IgD-negative memory B cell (primary cell): ENCODE results near the gene KRTAP5-5. TPM values are rescaled to one million over a fixed set of nuclear protein-coding genes. Genes with fewer than 3 reads are reported as not detected.

Experiments used
- H3K27ac Mint-ChIP-seq, 3 donors: one replicate each; pipeline ENCODE4 v1.8.0; 2020 to 2022; ENCODE audit warnings: mild to moderate bottlenecking in 3 of 3, mixed read lengths in 3 of 3, moderate library complexity in 1 of 3
- H3K27me3 Mint-ChIP-seq: one replicate; pipeline ENCODE4 v1.8.0; 2021; ENCODE audit warnings: mixed read lengths
- H3K36me3 Mint-ChIP-seq: one replicate; pipeline ENCODE4 v1.8.0; 2020; ENCODE audit warnings: mild to moderate bottlenecking, mixed read lengths
- H3K4me1 Mint-ChIP-seq, 3 donors: one replicate each; pipeline ENCODE4 v1.8.0; 2020 to 2022; ENCODE audit warnings: mixed read lengths in 3 of 3, mild to moderate bottlenecking in 1 of 3
- H3K4me3 Mint-ChIP-seq, 4 donors: one replicate each; pipeline ENCODE4 v1.8.0; 2020 to 2022; ENCODE audit warnings: mild to moderate bottlenecking in 4 of 4, mixed read lengths in 4 of 4, moderate library complexity in 3 of 4
- H3K9me3 Mint-ChIP-seq, 3 donors: one replicate each; pipeline ENCODE4 v1.8.0; 2020 to 2021; ENCODE audit warnings: mixed read lengths in 3 of 3, mild to moderate bottlenecking in 1 of 3
- polyA plus RNA-seq: library from polyadenylated mRNA; unstranded; fragments of 300-500 nt; fragmentation: Illumina TruSeq; gene quantifications from one replicate; pipeline ENCODE4 v1.2.3, GENCODE V29; 2021

KRTAP5-5 gene
- polyA plus RNA-seq, 1 donor from 2014 or later: not detected

DNA sequence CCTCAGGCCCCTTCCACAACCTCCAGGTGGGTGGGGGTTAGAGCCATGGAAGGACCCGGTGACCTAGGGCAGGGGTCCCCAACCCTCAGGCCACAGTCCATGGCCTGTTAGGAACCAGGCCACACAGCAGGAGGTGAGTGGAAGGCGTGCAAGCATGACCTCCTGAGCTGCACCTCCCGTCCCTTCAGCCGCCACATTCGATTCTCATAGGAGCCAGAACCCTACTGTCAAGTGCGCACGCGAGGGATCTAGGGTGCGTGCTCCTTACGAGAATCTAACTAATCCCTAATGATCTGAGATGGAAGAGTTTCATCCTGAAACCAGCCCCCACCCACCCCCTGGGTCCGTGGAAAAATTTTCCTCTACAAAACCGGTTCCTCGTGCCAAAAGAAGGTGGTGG lies 4.0 kb upstream of the KRTAP5-5 start:
- no peak overlapping the region for H3K4me3 Mint-ChIP-seq
- H3K9me3 Mint-ChIP-seq: no peaks in the 10 kb centered on the region
- peaks cover 20% of the 10 kb centered on the region for H3K27me3 Mint-ChIP-seq
- H3K27ac Mint-ChIP-seq: no peak overlapping the region
- H3K36me3 Mint-ChIP-seq: peaks cover 2% of the 10 kb centered on the region
- peaks cover 1 to 5% (median 3%) of the 10 kb centered on the region in 3 donors for H3K4me1 Mint-ChIP-seq

DNA sequence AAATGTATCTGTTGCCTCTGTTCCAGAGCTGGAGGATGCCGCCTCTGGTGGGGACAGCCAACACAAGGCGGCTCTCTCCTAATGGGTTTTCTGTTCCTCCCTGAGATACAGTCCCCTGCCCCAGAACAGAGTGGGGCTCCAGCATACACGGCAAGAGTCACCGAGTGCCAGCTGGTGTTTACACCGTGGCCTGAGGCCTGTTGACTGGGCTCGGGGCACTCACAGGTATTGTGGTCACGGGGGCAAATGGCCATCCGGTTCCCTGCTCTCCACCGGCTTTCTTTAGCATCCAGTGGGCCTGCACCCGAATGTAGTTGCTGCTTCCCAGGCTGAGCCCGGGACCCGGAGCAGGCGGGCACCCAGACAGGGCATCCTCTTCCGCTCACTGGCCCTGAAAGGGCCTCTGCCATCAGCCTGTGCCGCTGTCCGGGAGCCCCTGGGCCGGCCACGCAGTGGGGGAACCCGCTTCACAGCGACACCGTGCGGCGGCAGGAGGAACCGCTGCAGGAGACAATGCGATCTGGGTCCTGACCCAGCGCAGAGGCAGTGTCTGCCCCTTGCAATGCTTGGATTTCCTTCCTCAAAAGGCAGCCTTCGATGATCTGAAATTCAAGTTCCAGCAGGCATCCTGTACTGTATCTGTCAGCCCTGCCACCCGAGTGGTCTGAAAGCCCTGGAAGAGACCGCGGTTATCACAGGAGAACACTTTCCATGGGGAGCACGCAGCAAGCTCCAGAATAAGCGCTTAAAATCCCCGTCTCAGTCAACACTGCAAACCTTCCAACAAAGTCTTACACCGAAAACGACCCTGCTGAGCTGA lies 859 bp upstream of the KRTAP5-5 start:
- Mint-ChIP-seq H3K4me3 (peak overlapping the region in 2 of 4 donors; percentile 20 to 41), H3K27me3 (peaks cover 28% of the 10 kb centered on the region), H3K27ac (no peak overlapping the region), H3K36me3 (peaks cover 2% of the 10 kb centered on the region), H3K9me3 (no peaks in the 10 kb centered on the region), H3K4me1 (peaks cover 5 to 6% (median 5%) of the 10 kb centered on the region in 3 donors)

DNA sequence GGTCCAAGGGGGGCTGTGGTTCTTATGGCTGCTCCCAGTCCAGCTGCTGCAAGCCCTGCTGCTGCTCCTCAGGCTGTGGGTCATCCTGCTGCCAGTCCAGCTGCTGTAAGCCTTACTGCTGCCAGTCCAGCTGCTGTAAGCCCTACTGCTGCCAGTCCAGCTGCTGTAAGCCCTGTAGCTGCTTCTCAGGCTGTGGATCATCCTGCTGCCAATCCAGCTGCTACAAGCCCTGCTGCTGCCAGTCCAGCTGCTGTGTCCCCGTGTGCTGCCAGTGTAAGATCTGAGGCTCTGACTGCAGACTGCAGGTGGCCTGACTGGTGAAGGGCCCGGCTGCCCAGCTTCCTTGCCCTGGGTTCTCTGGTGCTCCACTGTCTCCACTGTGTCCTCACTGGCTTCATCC lies 696 bp downstream of the KRTAP5-5 start:
- peaks cover 27% of the 10 kb centered on the region for H3K27me3 Mint-ChIP-seq
- H3K27ac Mint-ChIP-seq: peak overlapping the region in 1 of 3 donors; percentile 12
- no peaks in the 10 kb centered on the region for H3K9me3 Mint-ChIP-seq
- no peaks in the 10 kb centered on the region for H3K36me3 Mint-ChIP-seq
- H3K4me3 Mint-ChIP-seq: no peak overlapping the region
- peaks cover 3 to 6% (median 5%) of the 10 kb centered on the region in 3 donors for H3K4me1 Mint-ChIP-seq

DNA sequence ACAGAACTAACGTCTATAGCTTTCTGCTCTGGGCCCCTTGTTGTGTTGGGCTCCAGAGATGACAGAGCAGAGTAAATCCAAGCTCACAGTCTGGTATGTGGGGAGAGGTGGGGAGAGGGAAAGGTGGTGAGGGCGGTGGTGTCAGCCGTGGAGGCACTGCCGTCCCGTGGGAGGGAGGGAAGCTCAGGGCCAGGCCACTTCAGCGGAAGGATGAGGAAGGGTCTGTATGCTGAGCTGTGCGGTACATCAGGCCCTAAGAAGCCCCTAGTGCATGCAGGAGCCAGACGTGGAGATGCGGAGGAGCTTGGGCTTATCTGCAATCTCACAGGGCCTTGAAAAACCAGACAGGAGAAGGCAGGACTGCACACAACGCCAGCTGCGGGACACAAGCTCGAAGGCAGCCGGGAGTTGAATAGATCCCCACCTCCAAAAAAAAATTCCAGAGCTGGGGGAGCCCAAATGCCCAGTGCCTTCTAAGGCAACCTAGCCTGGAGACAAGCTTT lies 1.5 kb downstream of the KRTAP5-5 start:
- Mint-ChIP-seq H3K27ac (peak overlapping the region in 1 of 3 donors; percentile 12), H3K27me3 (peaks cover 27% of the 10 kb centered on the region)

DNA sequence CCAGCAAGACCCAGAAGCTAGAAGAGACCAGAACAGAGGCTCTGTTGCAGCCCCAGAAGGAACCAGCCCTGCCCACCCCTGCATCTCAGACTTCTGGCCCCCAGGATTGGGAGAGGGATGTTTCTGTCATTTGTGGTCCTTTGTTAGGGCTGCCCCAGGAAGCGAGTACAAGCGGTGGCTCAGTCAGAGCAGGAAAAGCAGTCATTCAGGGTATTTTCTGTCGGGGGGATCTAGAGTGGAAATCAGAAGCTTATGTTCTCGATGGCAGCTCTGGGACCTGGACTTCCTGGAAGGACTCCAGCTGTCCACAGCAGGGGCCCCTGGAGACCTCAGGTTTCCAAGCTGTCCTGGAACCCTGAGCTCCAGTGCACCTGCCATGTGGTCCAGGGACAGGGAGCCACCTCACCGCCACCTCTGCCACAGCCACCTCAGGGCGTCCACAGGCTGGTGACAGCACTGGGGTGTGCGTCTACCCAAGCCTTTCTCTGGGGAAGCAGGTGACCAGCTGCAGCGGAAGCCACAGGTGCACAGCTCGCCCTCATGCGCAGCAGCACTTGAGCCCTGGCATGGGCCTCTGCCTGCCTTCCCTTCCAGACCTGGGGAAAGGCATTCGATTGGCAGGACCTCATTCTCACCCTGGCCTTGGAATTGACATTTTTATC lies 2.6 kb downstream of the KRTAP5-5 start:
- Mint-ChIP-seq H3K36me3 (no peaks in the 10 kb centered on the region), H3K9me3 (no peaks in the 10 kb centered on the region), H3K27me3 (peaks cover 21% of the 10 kb centered on the region), H3K4me1 (peaks cover 3 to 6% (median 5%) of the 10 kb centered on the region in 3 donors), H3K4me3 (no peak overlapping the region), H3K27ac (no peak overlapping the region)

More for the DNA sequence above, 1.5 kb downstream of the KRTAP5-5 start:
- no peaks in the 10 kb centered on the region for H3K36me3 Mint-ChIP-seq
- H3K9me3 Mint-ChIP-seq: no peaks in the 10 kb centered on the region
- H3K4me3 Mint-ChIP-seq: no peak overlapping the region
- H3K4me1 Mint-ChIP-seq: peaks cover 3 to 6% (median 5%) of the 10 kb centered on the region in 3 donors

DNA sequence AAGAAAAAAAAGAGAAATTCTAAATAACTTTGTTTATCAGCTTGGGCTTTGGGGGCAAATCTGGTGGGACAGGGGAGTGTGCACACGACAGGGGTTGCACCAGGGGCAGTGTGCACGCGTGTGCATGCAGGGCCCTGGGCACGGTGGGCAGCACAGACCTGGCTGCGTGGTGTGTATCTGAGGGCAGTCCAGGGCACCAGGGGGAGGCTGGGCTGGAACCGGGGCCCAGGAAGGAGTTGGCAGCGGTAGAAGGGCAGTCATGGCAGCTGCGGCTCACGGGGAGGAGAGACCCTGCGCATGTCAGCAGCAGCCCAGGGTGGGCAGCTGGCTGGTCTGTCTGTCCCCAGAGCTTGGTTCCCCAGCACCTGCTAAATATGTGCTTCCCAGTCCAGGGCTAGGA lies 4.3 kb downstream of the KRTAP5-5 start:
- Mint-ChIP-seq H3K9me3 (no peaks in the 10 kb centered on the region), H3K4me3 (no peak overlapping the region), H3K4me1 (peaks cover 1 to 5% (median 4%) of the 10 kb centered on the region in 3 donors), H3K36me3 (no peaks in the 10 kb centered on the region), H3K27ac (no peak overlapping the region), H3K27me3 (peaks cover 20% of the 10 kb centered on the region)

DNA sequence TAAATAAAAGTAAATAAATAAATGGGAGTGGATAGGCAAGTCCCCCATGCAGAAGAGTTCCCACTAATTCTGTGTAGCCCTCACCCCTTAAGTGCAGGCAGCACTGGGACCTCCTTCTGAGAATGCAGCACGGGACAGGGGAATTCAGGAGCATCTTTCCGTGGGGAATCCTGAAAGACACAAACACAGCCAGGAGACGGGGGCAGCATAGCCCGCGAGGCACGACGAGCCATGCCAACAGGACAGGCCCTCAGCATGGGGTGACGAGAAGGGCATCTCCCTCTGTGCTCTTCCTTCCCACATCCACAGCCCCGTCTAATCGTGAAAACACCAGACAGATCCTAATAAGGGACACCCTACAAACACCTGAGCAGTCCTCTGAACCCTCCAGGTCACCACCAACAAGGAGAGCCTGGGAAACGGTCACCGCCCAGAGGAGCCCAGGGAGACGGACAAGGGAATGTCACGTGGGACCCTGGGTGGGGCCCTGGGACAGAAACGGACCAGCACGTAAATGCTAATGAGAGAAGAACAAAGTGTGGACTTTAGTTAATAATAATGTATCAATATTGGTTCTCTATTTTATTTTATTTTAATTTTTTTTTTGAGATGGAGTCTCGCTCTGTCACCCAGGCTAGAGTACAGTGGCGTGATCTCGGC lies 6.8 kb downstream of the KRTAP5-5 start:
- H3K36me3 Mint-ChIP-seq: no peaks in the 10 kb centered on the region
- H3K4me3 Mint-ChIP-seq: no peak overlapping the region
- H3K27ac Mint-ChIP-seq: no peak overlapping the region
- peaks cover 18% of the 10 kb centered on the region for H3K27me3 Mint-ChIP-seq
- H3K9me3 Mint-ChIP-seq: no peaks in the 10 kb centered on the region
- peaks cover 0 to 1% (median 0%) of the 10 kb centered on the region in 3 donors for H3K4me1 Mint-ChIP-seq

DNA sequence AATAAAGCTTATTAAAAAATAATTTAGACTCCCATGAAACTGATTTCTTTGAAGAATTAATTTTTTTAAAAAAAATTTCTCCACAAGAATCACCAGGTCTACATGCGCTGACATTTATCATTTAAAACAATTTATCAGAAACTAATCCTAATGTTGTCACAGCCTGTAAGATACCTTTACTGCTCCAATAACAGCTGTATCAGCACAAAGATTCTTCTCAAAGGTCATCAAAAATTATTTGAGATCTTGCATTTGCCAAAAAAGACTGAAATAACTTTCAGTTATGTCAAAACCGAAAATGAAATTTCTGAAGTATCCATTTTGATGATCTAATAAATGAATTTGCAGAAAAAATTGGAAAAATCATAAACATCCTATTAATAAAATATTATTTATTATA lies 8.1 kb downstream of the KRTAP5-5 start:
- Mint-ChIP-seq H3K27me3 (peaks cover 17% of the 10 kb centered on the region), H3K4me3 (no peak overlapping the region), H3K4me1 (peaks cover 0 to 1% (median 0%) of the 10 kb centered on the region in 3 donors), H3K27ac (no peak overlapping the region), H3K36me3 (no peaks in the 10 kb centered on the region), H3K9me3 (no peaks in the 10 kb centered on the region)

DNA sequence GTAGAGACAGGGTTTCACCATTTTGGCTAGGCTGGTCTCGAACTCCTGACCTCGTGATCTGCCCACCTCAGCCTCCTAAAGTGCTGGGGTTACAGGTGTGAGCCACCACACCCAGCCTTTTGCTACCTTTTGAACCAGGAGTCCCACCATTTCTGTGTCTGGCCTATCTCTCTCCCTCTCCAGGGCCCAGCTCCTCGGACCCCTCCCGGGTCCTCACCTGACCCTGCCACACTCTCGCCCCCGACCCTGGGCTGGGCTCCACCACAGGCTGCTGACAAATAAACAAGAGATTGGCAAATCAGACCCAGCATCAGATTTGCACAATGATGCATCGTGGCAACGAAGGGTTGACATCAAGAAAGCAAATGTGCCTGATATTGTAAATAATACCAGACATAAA lies 8.8 kb downstream of the KRTAP5-5 start:
- H3K27me3 Mint-ChIP-seq: peaks cover 14% of the 10 kb centered on the region

DNA sequence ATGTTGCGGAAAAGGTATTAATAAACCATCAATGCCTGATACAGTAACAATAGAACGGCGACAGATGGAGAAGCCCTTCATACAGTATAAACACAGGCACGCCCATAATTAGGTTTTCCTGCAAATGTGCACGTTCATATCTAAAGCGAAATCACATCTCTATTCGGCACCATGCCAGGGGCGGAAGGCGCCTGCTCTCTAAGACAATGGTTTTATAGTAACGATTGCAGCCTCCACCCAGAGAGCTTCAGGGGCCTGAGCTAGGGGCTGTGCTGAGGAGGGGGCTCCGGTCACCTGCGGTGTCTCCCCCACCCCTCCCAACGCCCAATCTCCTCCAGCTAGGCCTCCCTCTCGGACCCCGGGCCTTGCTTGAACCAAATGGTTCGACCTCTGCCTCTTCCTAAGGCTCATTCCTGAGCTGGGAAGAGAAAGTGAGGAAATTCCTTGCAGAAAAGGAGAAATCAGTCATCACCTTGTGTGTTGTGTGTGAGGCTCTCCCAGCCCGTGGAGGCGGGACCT lies 9.6 kb downstream of the KRTAP5-5 start:
- Mint-ChIP-seq H3K27ac (no peak overlapping the region), H3K9me3 (no peaks in the 10 kb centered on the region), H3K4me3 (no peak overlapping the region), H3K27me3 (peaks cover 12% of the 10 kb centered on the region), H3K4me1 (peaks cover 0 to 1% (median 0%) of the 10 kb centered on the region in 3 donors), H3K36me3 (no peaks in the 10 kb centered on the region)

More for the DNA sequence above, 8.8 kb downstream of the KRTAP5-5 start:
- H3K4me1 Mint-ChIP-seq: peaks cover 0 to 1% (median 0%) of the 10 kb centered on the region in 3 donors
- H3K36me3 Mint-ChIP-seq: no peaks in the 10 kb centered on the region
- no peak overlapping the region for H3K4me3 Mint-ChIP-seq
- H3K9me3 Mint-ChIP-seq: no peaks in the 10 kb centered on the region
- H3K27ac Mint-ChIP-seq: no peak overlapping the region

DNA sequence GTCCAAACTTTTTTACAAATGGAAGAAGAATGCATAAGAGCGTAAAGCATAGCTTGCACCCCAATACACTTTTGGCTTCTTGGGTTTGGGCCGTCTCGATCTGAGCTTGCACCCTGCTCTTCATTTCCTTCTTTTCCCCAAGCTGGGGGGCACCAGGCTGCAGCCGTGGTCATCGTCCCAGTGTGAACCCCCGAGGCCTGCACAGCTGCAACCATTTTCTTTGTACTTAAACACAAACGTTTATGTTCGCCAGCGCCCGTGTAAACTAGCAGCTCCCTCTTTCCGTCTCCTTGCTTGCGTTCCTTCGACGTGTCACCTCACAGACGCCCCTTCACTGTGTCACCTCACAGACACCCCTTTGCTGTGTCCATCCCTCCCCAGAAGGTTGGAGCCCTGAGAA lies 10.1 kb downstream of the KRTAP5-5 start:
- Mint-ChIP-seq H3K4me3 (no peak overlapping the region), H3K36me3 (no peaks in the 10 kb centered on the region), H3K9me3 (no peaks in the 10 kb centered on the region), H3K4me1 (peaks cover 0 to 1% (median 0%) of the 10 kb centered on the region in 3 donors), H3K27ac (no peak overlapping the region), H3K27me3 (peaks cover 17% of the 10 kb centered on the region)

DNA sequence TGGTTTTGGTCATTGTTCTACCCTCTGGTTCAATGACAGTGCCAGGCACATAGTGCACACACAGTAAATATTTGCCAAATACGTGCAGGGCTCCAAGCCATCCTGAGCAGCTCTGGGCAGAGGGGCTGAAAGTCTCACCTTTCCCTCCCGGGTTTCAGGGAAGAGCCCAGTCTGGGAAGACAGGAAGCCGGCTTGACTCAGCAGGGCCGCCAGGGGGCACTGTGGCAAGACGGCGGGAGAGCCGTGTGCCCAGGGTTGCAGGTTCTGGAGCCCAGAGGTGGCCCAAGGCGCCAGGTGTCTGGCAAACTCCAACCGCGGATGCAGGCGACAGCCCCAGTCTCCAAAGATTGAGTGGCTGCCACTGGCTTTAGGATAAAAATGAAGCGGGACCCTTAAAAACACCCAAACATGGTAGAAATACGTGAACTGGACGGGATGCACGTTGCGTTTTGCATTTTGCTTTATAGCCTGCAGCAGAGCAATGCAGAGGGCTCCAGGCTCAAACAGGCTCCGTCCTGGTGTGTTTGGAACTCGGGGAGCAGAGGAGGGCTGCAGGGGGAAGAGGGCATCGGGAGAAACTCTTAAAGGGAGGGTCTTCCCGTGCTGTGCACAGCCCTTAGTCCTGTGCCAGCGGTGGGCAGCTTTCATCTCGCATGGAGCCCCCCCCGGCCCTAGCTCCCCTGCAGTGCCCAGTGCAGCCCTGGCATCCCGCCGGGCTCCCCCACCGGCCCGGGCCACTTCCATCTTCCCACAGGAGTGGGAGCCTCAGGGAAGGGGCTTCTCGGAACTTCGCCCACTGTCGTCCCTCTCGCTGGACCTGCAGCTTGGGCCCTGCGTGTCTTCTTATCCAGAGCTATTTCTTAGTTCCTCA lies 10.7 kb downstream of the KRTAP5-5 start:
- Mint-ChIP-seq H3K27ac (no peak overlapping the region), H3K36me3 (no peaks in the 10 kb centered on the region), H3K4me3 (no peak overlapping the region), H3K27me3 (peaks cover 20% of the 10 kb centered on the region), H3K4me1 (peaks cover 0 to 1% (median 0%) of the 10 kb centered on the region in 3 donors), H3K9me3 (no peaks in the 10 kb centered on the region)

DNA sequence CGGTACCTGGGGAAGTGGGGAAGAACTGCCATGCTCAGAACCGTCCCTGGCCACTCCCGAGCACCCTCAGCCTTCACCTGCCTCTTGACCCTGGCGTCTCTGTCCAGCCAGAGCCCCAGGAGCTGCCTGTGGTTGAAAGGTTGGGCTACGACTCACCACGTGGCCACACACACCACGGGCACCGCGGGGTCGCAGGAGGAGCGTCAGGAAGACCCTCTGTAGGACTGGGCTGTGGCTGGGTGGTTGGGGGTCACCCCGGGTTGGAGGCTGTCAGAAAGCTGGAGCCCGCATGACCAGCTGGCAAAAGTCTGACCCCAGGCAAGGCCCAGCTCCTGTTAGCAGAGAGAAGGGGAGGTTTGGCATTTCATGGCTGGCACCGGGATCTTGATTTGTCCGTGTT lies 11.5 kb downstream of the KRTAP5-5 start:
- Mint-ChIP-seq H3K9me3 (no peaks in the 10 kb centered on the region), H3K27ac (no peak overlapping the region), H3K4me1 (peaks cover 0 to 1% (median 0%) of the 10 kb centered on the region in 3 donors), H3K4me3 (no peak overlapping the region), H3K27me3 (peaks cover 20% of the 10 kb centered on the region), H3K36me3 (no peaks in the 10 kb centered on the region)
